Cerebellar cortex (tissue), 1 donor: Measurements from ENCODE around the gene MFAP3L.
"Not testable (repeated sequence)": the region's sequence is repeated elsewhere in the genome, so short reads cannot be mapped to it uniquely, and the experiment has no call there.

Source experiments
- DNase-seq: peaks from one replicate; pipeline ENCODE4 v3.0.0-alpha.2; 2015; ENCODE audit warnings: low spot score

The MFAP3L gene

DNA sequence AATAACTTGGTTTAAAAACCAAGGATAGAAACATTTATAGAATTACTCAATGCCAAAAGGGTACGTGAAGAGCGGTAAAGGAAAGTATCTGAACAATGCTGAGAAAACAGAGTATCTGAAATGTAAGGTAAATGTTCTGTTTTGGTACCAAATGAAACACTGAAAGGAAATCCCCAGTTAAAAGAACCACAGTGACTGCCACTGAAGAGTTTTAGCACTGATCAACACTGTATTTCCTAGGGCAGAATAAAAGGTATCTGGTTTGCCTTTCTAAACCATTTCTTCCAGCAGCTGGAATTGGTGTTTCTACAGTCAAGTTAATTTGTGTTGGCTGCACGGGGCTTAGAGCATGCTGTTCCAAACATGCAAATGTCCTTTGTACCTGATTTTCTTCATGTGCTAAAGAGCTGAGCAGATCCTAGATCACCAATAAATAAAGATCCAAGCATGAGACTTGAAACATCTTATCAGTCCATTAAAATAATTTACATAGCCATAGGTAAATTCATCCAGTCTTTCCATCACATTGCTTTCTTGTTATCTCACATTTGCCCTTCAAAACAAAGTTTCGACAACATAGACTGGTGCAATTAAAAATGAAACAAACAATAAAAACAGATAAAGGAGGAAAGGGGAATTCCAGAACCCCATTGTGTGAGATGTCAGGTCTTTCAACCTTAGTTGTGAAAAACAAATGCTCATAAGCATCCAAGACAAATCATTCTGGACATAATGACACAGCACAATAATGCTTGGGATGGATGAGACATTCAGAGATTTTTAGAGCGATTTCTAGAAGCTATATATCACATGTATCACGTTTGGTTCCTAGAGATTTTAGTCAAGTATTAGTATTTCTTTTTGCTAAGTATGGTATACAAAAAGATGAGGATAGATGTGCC, 38.6 kb downstream of the MFAP3L start:
- no peak for DNase-seq

DNA sequence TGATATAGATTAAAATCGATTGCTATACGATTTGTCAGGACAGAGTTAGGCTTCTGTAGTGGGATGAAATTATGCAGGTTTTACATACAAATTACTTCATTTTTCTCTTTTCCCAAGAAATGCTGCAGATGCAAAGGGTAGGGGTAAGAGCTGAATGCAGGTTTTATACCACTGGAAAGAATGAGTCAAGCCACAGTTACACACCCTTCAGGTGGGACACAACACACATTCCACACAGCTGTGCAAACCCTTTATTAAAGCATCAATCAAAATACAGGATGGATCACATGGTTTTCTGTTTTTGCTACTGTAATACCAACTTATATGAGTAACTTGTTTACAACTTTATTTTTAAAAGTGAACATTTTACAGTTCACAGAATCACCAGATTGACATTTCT, 39.8 kb downstream of the MFAP3L start:
- DNase-seq = no peak

DNA sequence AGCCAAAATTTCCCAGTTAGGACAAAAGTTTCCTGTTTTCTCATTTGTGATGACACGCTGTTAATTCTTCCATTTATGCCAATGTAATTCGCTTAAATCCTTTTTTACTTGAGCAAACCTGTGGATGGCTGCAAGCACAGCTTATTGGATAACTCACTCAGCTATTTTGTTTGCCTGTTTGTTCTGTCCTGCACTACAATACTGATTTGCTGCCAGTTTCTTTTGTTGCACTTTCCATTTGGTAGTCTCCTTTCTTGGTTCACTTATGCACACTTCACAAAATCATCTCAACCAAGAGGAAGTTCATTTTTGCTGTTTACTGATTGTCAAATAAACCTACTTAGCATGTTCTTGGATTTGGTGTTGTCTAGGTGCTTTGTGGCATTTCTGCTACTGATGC, 40.3 kb downstream of the MFAP3L start:
- no peak for DNase-seq

DNA sequence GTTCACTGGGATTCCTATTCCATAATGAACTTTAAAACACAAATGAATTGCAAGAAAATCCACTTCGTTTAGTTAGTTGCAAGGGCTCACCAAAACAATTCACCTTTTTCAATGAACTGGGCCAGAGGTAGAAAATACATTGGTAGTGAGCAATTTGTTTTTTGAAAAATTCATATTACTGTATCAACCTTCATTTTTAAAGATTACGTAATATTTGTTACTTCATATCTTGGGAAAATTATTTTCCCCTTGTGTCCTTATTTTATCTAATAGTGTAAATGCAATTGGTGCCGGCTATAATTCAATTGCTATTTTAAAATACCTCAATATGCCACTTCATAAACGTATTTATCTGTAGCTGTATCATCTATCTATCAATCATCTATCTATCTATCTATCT, 41.5 kb downstream of the MFAP3L start:
- DNase-seq = no peak

DNA sequence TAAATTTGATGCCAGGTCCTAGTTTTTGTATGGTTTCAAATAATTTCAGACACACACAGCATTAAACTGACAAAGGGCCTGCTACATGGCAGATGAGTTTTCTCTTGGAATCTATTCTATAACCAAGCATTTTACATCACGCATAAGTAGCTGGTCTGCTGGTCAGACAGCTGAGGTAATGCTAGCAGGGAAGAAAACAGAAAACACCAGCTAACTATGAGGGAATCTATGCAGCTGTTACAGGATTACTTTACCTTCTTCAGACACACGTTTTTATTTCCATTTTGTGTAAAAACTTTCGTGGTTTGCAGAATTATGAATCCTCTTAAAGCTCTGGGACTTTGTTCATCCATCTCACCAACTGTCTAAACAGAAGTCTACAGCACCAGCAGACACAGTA, 42.0 kb downstream of the MFAP3L start:
- DNase-seq = no peak

DNA sequence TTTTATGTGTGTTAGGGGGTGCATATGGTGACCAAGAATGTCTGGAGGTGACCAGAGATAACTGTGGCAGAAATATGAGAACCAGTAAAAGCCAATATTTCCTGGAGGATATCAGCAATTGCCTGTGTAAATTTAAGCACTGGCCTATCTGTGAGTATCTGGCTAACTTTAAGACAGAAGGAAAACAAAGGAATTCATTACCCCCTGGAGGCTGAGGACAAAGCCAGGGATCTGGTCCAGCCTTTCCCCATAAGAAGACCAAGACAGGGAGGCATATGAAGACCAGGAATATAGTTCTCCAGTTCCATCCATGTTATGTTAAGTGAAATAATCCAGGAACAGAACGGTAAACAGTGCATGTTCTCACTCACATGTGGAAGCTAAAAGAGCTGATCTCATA, 49.2 kb downstream of the MFAP3L start:
- no peak for DNase-seq

DNA sequence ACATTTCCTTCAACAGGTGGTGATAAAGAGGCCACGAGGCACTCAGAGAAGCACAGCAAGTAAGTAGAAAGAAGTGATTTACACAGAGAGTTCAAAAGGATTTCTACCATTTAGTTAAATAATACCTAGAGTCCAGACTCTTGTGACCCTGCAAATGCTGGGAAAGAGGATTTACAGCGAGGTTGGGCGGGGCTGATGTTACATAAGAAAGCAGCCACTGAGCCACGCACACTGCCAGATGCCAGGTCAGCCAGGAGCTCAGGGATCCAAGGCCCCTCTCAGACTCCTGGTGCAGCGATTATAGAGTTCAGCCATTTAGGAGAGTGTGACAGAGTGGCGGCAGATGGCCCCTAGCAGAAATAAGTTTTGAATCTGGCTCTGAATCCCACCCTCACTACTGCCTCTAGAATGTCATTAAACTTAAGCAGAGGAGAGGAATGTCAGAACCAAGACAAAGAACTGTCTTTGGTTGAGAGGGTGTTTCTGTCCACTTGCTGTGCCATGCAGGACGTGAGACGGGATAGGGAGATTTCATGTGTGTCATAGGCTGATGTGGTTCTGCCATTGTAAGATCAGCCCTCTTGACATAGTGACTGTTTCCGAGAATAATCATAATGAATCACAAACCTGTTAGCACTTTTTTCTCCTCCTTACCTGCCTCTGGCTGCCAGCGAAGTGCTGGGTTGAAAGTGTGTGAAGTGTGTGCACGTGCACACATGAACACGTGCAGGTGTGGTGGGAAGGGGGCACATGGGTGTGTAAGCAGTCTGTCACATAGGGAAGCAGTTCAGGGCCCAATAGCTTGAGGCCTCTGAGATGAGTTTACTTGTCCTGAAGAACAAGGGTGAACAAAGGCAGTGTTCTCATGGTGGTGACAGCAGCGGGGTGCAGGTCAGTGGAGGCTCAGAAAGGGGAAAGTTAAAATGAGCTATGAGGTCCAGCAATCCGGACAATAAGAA, 50.1 kb downstream of the MFAP3L start:
- DNase-seq = no peak

DNA sequence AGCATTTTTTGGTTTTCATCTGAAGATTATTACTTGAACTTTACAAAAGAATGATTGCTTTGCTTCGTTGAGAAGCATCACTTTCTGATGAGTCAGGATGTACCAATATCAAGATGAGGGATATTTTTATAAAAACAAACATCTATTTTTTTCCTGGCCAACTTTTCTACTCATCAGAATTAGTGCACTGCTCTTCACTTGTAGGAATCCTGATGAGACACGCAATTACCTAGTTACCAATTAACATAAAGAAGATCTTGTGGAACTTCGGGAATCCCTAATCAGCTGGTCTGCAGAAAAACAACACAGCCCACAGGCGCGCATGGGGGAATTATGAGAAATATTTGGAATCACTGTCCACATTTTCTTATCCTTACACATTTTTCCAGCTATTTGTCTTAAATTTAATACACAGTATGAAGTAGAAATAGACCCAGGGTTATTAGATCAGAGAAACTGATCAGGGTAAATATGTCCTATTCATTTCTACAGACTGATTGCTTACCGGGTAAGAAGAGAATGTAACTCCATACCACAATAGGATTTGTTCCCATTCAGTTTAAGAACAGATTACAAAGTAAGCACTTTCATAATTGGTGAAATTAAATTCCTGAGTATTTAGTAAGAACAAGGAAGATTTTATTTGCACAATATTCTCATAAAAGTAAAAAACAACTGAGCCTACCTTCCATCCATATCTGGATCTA, 50.9 kb downstream of the MFAP3L start:
- no peak for DNase-seq

DNA sequence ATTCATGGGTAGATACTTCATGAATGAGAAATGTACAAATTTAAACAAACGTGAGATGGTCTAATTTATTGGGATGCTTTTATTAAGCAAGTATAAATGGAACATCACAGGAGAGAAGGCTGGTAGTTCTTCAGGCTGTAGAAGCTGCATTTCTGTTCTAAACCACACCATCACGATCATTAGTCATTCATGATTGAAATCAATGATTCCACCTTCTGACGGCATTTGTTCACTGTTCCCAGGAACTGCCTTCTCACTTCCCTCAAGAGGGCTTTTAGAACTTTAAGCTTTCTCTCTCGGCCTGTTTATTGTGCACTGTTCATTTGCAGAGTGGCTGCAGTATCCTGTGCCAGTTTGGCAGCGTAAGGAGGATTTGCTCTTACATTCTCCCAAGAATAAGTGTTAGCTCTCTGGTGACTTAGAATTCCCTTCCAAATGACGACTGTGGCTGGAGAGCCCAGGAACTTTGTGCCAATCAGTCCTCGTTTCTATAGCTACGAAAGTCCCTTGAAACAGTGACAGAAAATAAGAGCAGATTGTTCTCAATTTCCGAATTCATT, 54.7 kb downstream of the MFAP3L start:
- DNase-seq = peak; percentile 16

DNA sequence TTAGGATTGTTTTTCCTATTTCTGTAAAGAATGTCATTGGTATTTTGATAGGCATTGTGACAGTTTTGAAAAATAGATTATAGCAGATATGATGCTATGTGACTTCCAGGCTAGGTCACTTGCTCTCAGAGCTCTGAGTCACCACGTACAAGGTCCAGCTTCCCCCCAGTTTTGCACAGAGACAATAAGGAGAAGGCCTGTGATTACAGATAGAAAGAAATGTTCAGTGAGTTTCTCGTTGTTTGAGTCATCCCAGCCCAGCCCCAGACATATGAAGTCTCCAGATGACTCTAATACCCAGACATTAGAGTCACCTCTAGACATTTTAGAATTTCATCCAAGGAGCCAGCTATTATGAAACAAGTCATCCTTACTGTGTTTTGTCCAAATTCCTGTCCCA, 57.2 kb downstream of the MFAP3L start:
- no peak for DNase-seq

DNA sequence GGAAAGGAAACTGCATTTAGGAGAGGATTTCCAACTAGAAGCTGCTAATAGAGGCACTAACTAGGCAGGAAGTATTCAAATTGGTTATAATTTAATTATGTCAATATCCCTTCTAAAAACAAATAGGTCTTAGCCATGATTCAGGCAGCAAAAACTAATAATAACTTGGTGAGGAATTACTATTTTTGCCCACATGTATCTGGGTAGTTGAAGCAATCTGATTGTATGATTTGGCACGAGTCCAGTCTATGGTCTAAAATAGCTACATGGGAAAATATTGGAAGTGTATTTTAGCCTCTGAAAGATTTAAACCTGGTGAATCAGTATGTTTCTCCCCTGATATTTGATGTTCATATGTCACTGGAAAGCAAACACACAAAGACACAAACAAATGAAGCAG, 62.2 kb downstream of the MFAP3L start:
- no peak for DNase-seq

DNA sequence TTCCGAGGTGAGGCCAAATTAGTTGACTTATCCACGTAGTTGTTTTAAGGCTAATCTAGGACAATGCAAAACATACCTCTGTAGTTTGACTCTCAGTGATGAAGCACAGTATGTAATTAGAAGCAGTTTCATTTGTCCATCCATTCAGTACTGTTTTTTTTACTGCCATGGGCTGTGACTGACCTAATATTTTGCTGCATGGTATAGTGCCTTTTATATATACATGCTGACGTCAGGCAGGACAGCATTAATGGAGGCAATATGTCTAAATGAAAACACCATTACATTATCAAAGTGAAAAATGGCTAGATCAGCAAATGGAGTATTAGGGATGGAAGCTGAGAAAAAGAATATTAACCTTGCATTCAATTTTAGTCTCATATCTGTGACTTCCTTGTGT, 66.9 kb downstream of the MFAP3L start:
- DNase-seq = no peak

DNA sequence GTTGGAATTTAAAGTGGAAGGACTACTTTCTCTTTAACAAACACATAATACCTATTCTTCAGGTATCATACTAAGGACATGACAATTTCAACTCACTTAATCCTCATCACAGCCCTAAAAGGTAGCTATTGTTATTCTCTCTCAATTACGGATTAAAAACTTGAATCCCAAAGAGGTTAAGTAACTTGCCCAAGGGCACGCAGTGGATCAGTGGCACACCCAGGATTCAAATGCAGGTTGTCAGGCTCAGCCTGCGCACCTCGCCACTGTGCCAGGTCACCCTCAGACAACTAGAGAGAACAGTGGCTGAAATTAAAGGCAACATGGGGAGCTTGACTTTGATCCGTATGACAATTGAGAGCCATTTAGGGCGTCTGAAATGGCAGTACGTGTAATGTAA, 67.6 kb downstream of the MFAP3L start:
- no peak for DNase-seq

DNA sequence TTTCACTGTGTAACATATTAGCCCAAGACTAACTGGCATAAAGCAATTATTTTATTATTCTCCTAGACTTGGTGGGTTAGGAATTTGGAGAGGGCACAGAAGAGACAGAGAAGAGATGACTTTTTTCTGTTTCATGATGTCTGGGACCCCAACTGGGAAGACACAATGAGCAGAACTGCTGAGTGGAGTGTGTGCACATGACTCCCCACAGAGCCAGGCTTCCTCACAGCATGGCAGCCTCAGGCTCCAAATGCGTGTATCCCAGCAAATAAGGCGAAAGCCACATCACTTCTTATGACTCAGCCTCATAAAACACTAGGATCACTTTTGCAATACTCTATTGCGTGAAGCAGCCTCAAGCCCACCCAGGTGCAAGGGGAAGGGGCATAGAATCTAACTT, 68.4 kb downstream of the MFAP3L start:
- DNase-seq = no peak

DNA sequence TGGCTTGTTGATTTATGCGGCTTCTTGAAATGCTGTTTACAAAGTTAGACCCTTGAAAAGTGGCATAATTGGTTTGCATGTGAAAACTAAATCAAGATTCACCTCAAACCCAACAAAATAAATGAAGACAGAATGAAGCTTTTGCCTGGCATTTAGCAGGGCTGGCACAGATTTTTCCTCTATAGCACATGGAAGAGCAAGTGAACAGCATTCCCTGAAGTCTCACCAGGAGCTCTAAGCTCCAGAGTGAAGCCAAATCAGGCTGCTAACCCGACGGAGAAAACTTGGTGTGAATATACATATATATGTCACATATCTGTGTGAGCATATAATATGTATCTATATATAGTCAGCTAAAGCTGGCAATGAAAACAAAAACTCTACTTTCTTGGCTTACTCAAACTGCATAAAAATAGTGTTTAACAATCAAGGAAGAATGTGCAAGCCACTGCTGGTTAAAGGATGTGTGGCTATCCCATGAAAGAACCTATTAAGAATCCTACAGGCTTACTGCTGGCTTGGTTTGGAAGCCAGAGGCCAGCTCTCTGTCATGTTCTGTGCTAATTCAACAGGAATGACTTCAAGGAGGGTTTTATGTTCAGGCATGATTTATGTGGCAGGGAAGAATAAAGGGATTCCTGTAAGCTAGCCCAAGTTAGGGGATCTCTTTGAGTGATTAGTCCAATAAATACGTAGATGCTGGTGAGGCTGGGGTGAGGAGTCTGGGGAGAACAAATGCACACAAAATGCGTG, 69.9 kb downstream of the MFAP3L start:
- DNase-seq = no peak

DNA sequence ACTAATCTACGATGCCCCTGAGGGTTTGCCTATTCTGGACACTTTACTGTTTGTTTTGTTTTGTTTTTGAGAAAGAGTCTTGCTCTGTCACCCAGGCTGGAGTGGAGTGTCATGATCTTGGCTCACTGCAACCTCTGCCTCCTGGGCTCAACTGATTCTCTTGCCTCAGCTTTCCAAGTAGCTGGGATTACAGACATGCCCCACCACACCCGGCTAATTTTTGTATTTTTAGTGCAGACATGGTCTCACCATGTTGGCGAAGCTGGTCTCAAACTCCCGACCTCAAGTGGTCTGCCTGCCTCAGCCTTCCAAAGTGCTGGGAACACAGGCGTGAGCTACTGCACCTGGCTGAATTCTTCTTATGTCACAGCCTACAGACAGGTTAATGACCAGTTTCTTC, 70.7 kb downstream of the MFAP3L start:
- DNase-seq = no peak

DNA sequence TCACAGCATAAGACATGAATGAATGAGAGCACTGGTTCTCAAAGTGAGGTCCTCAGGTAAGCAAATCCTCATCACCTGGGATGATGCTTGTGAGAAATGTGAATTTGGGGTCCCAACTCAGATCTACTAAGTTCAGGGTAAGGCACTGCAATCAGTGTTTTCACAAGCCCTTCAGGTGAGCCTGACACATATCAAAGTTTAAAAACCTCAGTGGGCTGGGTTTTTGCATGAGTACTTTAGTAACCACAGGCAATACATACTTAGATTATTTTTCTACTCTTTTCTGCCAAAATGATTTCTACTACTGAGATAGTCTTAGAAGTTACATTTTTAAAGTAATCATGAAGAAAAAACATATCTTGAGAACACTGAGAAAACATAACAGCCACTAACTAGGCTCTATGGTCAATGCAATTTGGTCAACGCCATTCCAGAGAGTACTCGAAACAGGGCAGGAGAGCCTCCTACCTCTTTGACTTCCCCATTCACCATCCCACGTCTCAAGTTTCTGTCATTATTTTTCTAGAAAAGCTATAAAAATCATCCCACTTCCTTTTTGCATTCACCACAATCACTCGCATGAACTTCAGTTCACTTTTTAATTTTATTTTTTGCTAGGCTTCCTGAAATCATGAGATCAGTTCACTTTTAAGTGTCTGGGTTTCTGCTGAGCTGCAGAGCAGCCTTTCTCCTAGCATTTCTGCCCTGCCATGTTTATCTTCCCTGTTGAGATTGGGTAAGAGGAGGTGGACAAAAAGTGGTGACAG, 73.8 kb downstream of the MFAP3L start:
- no peak for DNase-seq

DNA sequence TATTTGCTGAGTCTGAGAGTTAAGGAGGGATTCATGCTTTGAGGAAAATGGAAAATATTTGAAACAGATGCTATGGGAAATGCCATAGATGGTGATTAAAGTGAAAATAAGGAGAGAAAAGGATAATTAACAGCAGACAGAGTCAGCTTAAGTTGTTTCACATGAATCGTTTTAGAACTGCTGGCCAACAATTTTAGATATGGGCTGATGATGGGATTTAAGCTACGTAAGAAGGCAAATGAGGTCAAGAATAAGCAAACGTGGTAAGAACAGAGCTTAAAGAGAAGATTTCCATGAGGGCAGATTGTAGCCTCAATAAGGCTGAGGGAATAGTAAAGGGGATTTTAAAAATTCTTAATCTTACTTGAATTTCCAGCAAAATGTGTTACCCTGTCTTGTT, 77.9 kb downstream of the MFAP3L start:
- no peak for DNase-seq

DNA sequence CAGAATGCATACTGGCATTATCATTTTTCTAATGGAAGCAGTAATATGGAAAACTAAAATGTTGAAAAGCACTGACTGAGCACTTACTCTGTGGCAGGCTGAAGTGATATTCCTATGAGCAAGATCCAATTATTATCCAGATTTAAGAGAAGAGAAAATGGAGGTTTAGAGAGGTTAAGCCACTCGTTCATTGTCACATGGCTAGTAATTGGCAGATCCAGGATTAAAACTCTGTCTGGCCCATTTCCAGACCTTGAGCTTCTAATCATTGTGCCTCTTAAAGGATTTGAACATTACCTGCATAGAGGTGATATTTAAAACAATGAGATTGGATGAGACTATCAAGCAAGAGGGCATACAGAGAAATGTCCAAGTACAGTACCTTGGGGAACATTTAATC, 80.6 kb downstream of the MFAP3L start:
- DNase-seq = no peak

DNA sequence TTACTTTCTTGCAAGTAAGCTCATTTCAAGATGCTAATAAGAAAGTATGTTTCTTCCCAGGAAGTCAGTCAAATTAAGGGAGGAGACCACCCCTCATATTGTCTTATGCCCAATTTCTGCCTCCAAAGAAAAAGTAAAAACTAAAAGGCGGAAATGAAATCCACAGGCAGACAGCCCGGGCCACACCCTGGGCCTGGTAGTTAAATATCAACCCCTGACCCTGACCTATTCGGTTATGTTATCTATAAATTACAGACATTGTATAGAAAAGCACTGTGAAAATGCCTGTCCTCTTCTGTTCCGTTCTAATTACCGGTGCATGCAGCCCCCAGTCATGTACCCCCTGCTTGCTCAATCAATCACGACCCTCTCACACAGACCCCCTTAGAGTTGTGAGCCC, 82.6 kb downstream of the MFAP3L start:
- DNase-seq = not testable (repeated sequence)

DNA sequence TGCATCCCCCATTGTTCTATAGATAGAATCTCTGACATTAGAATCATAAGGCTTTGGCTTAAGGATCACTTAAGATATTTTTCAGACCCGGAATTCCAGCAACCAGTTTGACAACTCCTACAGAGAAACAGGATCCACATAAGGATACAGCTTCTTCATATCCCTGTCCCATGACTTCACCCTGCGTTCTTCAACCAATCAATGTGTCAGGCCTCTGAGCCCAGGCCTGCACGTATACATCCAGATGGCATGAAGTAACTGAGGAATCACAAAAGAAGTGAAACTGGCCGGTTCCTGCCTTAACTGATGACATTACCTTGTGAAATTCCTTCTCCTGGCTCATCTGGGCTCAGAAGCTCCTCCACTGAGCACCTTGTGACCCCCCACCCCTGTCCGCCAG, 85.1 kb downstream of the MFAP3L start:
- DNase-seq = no peak
